H1 (cell line): Measurements from ENCODE around the gene CYSRT1. TPM values are rescaled to one million over a fixed set of nuclear protein-coding genes. Genes with fewer than 3 reads are reported as not detected.

Source experiments
- BACH1 ChIP-seq: IDR thresholded peaks from 2 replicates; pipeline ENCODE4 v1.6.1; 2012; ENCODE audit warnings: low read length, improper control_type of control experiment
- CBX5 ChIP-seq: fragments of 300-800, 300-1000 bp; sonication (generic); IDR thresholded peaks from 2 replicates; pipeline ENCODE4 v1.7.1; 2016; ENCODE audit warnings: antibody characterized with exemption, low read length, low read depth
- GABPA ChIP-seq: IDR thresholded peaks from 2 replicates; pipeline ENCODE4 v1.6.1; 2011; ENCODE audit warnings: mild to moderate bottlenecking, low read length, moderate library complexity, borderline replicate concordance; ENCODE audit not compliant: insufficient read depth
- HDAC6 ChIP-seq: IDR thresholded peaks from one replicate; pipeline ENCODE4 v1.7.1; 2012; ENCODE audit warnings: low read depth, mild to moderate bottlenecking, inconsistent platforms, low read length, moderate library complexity
- NRF1 ChIP-seq: IDR thresholded peaks from 2 replicates; pipeline ENCODE4 v1.6.1; 2011; ENCODE audit warnings: mild to moderate bottlenecking, low read depth, low read length, improper control_type of control experiment
- RAD21 ChIP-seq, 2 experiments: IDR thresholded peaks in 1 of 2; conservative IDR thresholded peaks in 1 of 2; 2 replicates each; pipeline ENCODE4 v1.6.1; 2011; ENCODE audit warnings: low read depth in 2 of 2, low read length in 2 of 2, improper control_type of control experiment in 1 of 2, inconsistent platforms in 1 of 2, mild to moderate bottlenecking in 1 of 2, moderate library complexity in 1 of 2
- SIN3A ChIP-seq, 2 experiments: IDR thresholded peaks in 1 of 2; conservative IDR thresholded peaks in 1 of 2; 2 replicates each; pipeline ENCODE4 v1.6.1; 2011 to 2012; ENCODE audit warnings: low read length in 2 of 2, improper control_type of control experiment in 1 of 2, low read depth in 1 of 2, mild to moderate bottlenecking in 1 of 2
- YY1 ChIP-seq: IDR thresholded peaks from 2 replicates; pipeline ENCODE4 v1.6.1; 2011; ENCODE audit warnings: low read depth, mild to moderate bottlenecking, low read length
- polyA plus RNA-seq, 7 experiments: library from polyadenylated mRNA; depleted of rRNA in 3 of 7; stranded (reverse) in 5 of 7; unstranded in 2 of 7; fragments of >200 nt in 5 of 7; fragments of 200-250 nt in 2 of 7; gene quantifications; 1 replicate in 5 of 7; 2 replicates in 1 of 7; 4 replicates in 1 of 7; pipeline versions ENCODE4 v1.2.1 to v1.2.3, GENCODE V29; 2011 to 2013; ENCODE audit warnings: missing spikeins in 2 of 7, mixed read lengths in 2 of 7
- total RNA-seq: library from RNA; stranded (reverse); fragmentation: NEBNext Ultra II Directional; extraction: Animal tissue kit (Norgen Biotek cat#: 25700); gene quantifications from 2 replicates; pipeline ENCODE4 v1.2.1, GENCODE V29; 2021

CYSRT1 gene
- total and polyA plus RNA-seq, 2 of the 8 experiments (the other 6 are each of a cell fraction or from before 2014, with no cell fraction given): 1.0 to 6.5 TPM

- TF ChIP-seq NRF1 (no peak), RAD21 (IDR thresholded peaks at IDR 0.05 in 1 of 2, conservative IDR thresholded peaks at IDR 0.05 in 1 of 2; ENCODE audit: low read depth in 2 of 2, low read length in 2 of 2) (peak; percentile 91 to 95), HDAC6 (no peak), BACH1 (peak; percentile 68), GABPA (peak; percentile 82; the same call in 1 of the 2 replicates), CBX5 (no peak), SIN3A (conservative IDR thresholded peaks at IDR 0.05 in 1 of 2, IDR thresholded peaks at IDR 0.05 in 1 of 2; ENCODE audit: low read depth in 1 of 2, low read length in 2 of 2) (peak in 1 of 2 experiments; percentile 75; a peak in 2 of 4 replicates), YY1 (0 out of 2 replicates have a peak, but pooled peaks have one; percentile 43)
- TF ChIP-seq, all 59 proteins: peak for 11
These were observed 2.3 kb downstream of the CYSRT1 start, which contains the start of gene RNF224 (continued) for GRCh38 chr9:137227054-137227852.
